ENCODE measurements around the gene NELL2.
A peak's percentile ranks its signal among the peaks of the same experiment; 100 is the strongest.

Gene NELL2

GRCh38 chr12:44584625-44585024 is 291.5 kb downstream of the NELL2 start:
- Histone ChIP-seq H3K4me3 (ENCODE audit: low read length) (no peak overlapping the region), H3K36me3 (ENCODE audit: control insufficient read depth, low read depth, low read length) (no peaks in the 10 kb centered on the region), H3K27me3 (ENCODE audit: control insufficient read depth, insufficient read depth, low read length) (no peaks in the 10 kb centered on the region), H3K27ac (ENCODE audit: low read length) (no peak overlapping the region), H3K4me1 (ENCODE audit: control insufficient read depth, low read depth, low read length) (peaks cover 40% of the 10 kb centered on the region), H3K9ac (ENCODE audit: low read length) (no peak overlapping the region), H3K9me3 (ENCODE audit: control insufficient read depth, low read depth, low read length) (no peaks in the 10 kb centered on the region)

- H3K4me1 ChIP-seq (ENCODE audit: control insufficient read depth, low read depth, low read length): peaks cover 55% of the 10 kb centered on the region
- no peak overlapping the region for H3K27ac ChIP-seq (ENCODE audit: low read length)
- no peak overlapping the region for H3K9ac ChIP-seq (ENCODE audit: low read length)
- H3K4me3 ChIP-seq (ENCODE audit: low read length): peak overlapping the region; percentile 39
- no peaks in the 10 kb centered on the region for H3K27me3 ChIP-seq (ENCODE audit: control insufficient read depth, insufficient read depth, low read length)
- no peaks in the 10 kb centered on the region for H3K36me3 ChIP-seq (ENCODE audit: control insufficient read depth, low read depth, low read length)
- H3K9me3 ChIP-seq (ENCODE audit: control insufficient read depth, low read depth, low read length): no peaks in the 10 kb centered on the region
Measured at GRCh38 chr12:44582521-44582920, 293.6 kb downstream of the NELL2 start.

GRCh38 chr12:44581642-44582242 is 294.4 kb downstream of the NELL2 start:
- H3K4me3 ChIP-seq (ENCODE audit: low read length): peak overlapping the region; percentile 39
- H3K27me3 ChIP-seq (ENCODE audit: control insufficient read depth, insufficient read depth, low read length): no peaks in the 10 kb centered on the region
- H3K9me3 ChIP-seq (ENCODE audit: control insufficient read depth, low read depth, low read length): no peaks in the 10 kb centered on the region
- peak overlapping the region; percentile 57 for H3K27ac ChIP-seq (ENCODE audit: low read length)
- H3K9ac ChIP-seq (ENCODE audit: low read length): peak overlapping the region; percentile 59
- H3K36me3 ChIP-seq (ENCODE audit: control insufficient read depth, low read depth, low read length): no peaks in the 10 kb centered on the region
- peaks cover 55% of the 10 kb centered on the region for H3K4me1 ChIP-seq (ENCODE audit: control insufficient read depth, low read depth, low read length)

GRCh38 chr12:44574586-44574985 is 301.5 kb downstream of the NELL2 start:
- H3K9ac ChIP-seq (ENCODE audit: low read length): no peak overlapping the region
- H3K27ac ChIP-seq (ENCODE audit: low read length): no peak overlapping the region
- no peaks in the 10 kb centered on the region for H3K9me3 ChIP-seq (ENCODE audit: control insufficient read depth, low read depth, low read length)

GRCh38 chr12:44573723-44574122 is 302.4 kb downstream of the NELL2 start:
- no peaks in the 10 kb centered on the region for H3K9me3 ChIP-seq (ENCODE audit: control insufficient read depth, low read depth, low read length)
- H3K4me3 ChIP-seq (ENCODE audit: low read length): no peak overlapping the region
- no peaks in the 10 kb centered on the region for H3K36me3 ChIP-seq (ENCODE audit: control insufficient read depth, low read depth, low read length)
- H3K4me1 ChIP-seq (ENCODE audit: control insufficient read depth, low read depth, low read length): peaks cover 16% of the 10 kb centered on the region
- H3K27ac ChIP-seq (ENCODE audit: low read length): no peak overlapping the region
- H3K27me3 ChIP-seq (ENCODE audit: control insufficient read depth, insufficient read depth, low read length): no peaks in the 10 kb centered on the region
- no peak overlapping the region for H3K9ac ChIP-seq (ENCODE audit: low read length)

More at GRCh38 chr12:44574586-44574985, 301.5 kb downstream of the NELL2 start:
- no peaks in the 10 kb centered on the region for H3K36me3 ChIP-seq (ENCODE audit: control insufficient read depth, low read depth, low read length)
- H3K4me1 ChIP-seq (ENCODE audit: control insufficient read depth, low read depth, low read length): peaks cover 25% of the 10 kb centered on the region
- H3K4me3 ChIP-seq (ENCODE audit: low read length): no peak overlapping the region
- no peaks in the 10 kb centered on the region for H3K27me3 ChIP-seq (ENCODE audit: control insufficient read depth, insufficient read depth, low read length)

- Histone ChIP-seq H3K9me3 (ENCODE audit: control insufficient read depth, low read depth, low read length) (no peaks in the 10 kb centered on the region), H3K4me1 (ENCODE audit: control insufficient read depth, low read depth, low read length) (peaks cover 10% of the 10 kb centered on the region), H3K9ac (ENCODE audit: low read length) (no peak overlapping the region), H3K27me3 (ENCODE audit: control insufficient read depth, insufficient read depth, low read length) (no peaks in the 10 kb centered on the region), H3K27ac (ENCODE audit: low read length) (peak overlapping the region; percentile 4), H3K36me3 (ENCODE audit: control insufficient read depth, low read depth, low read length) (no peaks in the 10 kb centered on the region), H3K4me3 (ENCODE audit: low read length) (no peak overlapping the region)
Measured at GRCh38 chr12:44571006-44571550, 305.0 kb downstream of the NELL2 start.

GRCh38 chr12:44570036-44570583 is 306.0 kb downstream of the NELL2 start:
- H3K4me3 ChIP-seq (ENCODE audit: low read length): no peak overlapping the region
- H3K27ac ChIP-seq (ENCODE audit: low read length): no peak overlapping the region
- no peak overlapping the region for H3K9ac ChIP-seq (ENCODE audit: low read length)
- peaks cover 10% of the 10 kb centered on the region for H3K4me1 ChIP-seq (ENCODE audit: control insufficient read depth, low read depth, low read length)
- no peaks in the 10 kb centered on the region for H3K36me3 ChIP-seq (ENCODE audit: control insufficient read depth, low read depth, low read length)
- no peaks in the 10 kb centered on the region for H3K27me3 ChIP-seq (ENCODE audit: control insufficient read depth, insufficient read depth, low read length)
- H3K9me3 ChIP-seq (ENCODE audit: control insufficient read depth, low read depth, low read length): no peaks in the 10 kb centered on the region

GRCh38 chr12:44565163-44565562 is 311.0 kb downstream of the NELL2 start:
- Histone ChIP-seq H3K9me3 (ENCODE audit: control insufficient read depth, low read depth, low read length) (no peaks in the 10 kb centered on the region), H3K27me3 (ENCODE audit: control insufficient read depth, insufficient read depth, low read length) (no peaks in the 10 kb centered on the region), H3K4me1 (ENCODE audit: control insufficient read depth, low read depth, low read length) (no peaks in the 10 kb centered on the region), H3K27ac (ENCODE audit: low read length) (no peak overlapping the region), H3K36me3 (ENCODE audit: control insufficient read depth, low read depth, low read length) (no peaks in the 10 kb centered on the region), H3K4me3 (ENCODE audit: low read length) (no peak overlapping the region), H3K9ac (ENCODE audit: low read length) (no peak overlapping the region)

- Histone ChIP-seq H3K4me1 (ENCODE audit: control insufficient read depth, low read depth, low read length) (no peaks in the 10 kb centered on the region), H3K27ac (ENCODE audit: low read length) (no peak overlapping the region), H3K36me3 (ENCODE audit: control insufficient read depth, low read depth, low read length) (no peaks in the 10 kb centered on the region), H3K27me3 (ENCODE audit: control insufficient read depth, insufficient read depth, low read length) (no peaks in the 10 kb centered on the region), H3K4me3 (ENCODE audit: low read length) (no peak overlapping the region), H3K9ac (ENCODE audit: low read length) (no peak overlapping the region), H3K9me3 (ENCODE audit: control insufficient read depth, low read depth, low read length) (no peaks in the 10 kb centered on the region)
Measured at GRCh38 chr12:44563486-44563885, 312.6 kb downstream of the NELL2 start.

- H3K36me3 ChIP-seq (ENCODE audit: control insufficient read depth, low read depth, low read length): no peaks in the 10 kb centered on the region
- H3K27me3 ChIP-seq (ENCODE audit: control insufficient read depth, insufficient read depth, low read length): no peaks in the 10 kb centered on the region
- no peaks in the 10 kb centered on the region for H3K4me1 ChIP-seq (ENCODE audit: control insufficient read depth, low read depth, low read length)
- no peaks in the 10 kb centered on the region for H3K9me3 ChIP-seq (ENCODE audit: control insufficient read depth, low read depth, low read length)
- no peak overlapping the region for H3K27ac ChIP-seq (ENCODE audit: low read length)
- no peak overlapping the region for H3K4me3 ChIP-seq (ENCODE audit: low read length)
- no peak overlapping the region for H3K9ac ChIP-seq (ENCODE audit: low read length)
Measured at GRCh38 chr12:44558340-44559100, 317.6 kb downstream of the NELL2 start.

- H3K4me1 ChIP-seq (ENCODE audit: control insufficient read depth, low read depth, low read length): no peaks in the 10 kb centered on the region
- H3K9me3 ChIP-seq (ENCODE audit: control insufficient read depth, low read depth, low read length): no peaks in the 10 kb centered on the region
- H3K9ac ChIP-seq (ENCODE audit: low read length): no peak overlapping the region
- no peaks in the 10 kb centered on the region for H3K27me3 ChIP-seq (ENCODE audit: control insufficient read depth, insufficient read depth, low read length)
- H3K4me3 ChIP-seq (ENCODE audit: low read length): no peak overlapping the region
- H3K36me3 ChIP-seq (ENCODE audit: control insufficient read depth, low read depth, low read length): no peaks in the 10 kb centered on the region
- H3K27ac ChIP-seq (ENCODE audit: low read length): no peak overlapping the region
Measured at GRCh38 chr12:44555454-44555853, 320.7 kb downstream of the NELL2 start.
